Skeletal muscle tissue (tissue), 4 donors: Measurements from ENCODE around the gene MTMR10. TPM values are rescaled to one million over a fixed set of nuclear protein-coding genes. Genes with fewer than 3 reads are reported as not detected.

Source experiments
- H3K27ac ChIP-seq: one replicate; pipeline ENCODE4 v1.7.0; 2013; ENCODE audit warnings: mild to moderate bottlenecking, low read depth, low read length, inconsistent platforms
- H3K27me3 ChIP-seq, 3 donors: one replicate each; pipeline ENCODE4 v1.7.0; 2013; ENCODE audit warnings: low read length in 3 of 3; ENCODE audit not compliant: control insufficient read depth in 3 of 3, insufficient read depth in 3 of 3
- H3K36me3 ChIP-seq, 3 donors: one replicate each; pipeline ENCODE4 v1.7.0; 2013; ENCODE audit warnings: low read length in 3 of 3; ENCODE audit not compliant: control insufficient read depth in 3 of 3, insufficient read depth in 3 of 3
- H3K4me1 ChIP-seq, 3 donors: one replicate each; pipeline ENCODE4 v1.7.0; 2013; ENCODE audit warnings: low read length in 3 of 3, mild to moderate bottlenecking in 3 of 3; ENCODE audit not compliant: control insufficient read depth in 3 of 3, insufficient read depth in 3 of 3
- H3K4me3 ChIP-seq, 3 donors: one replicate each; pipeline ENCODE4 v1.7.0; 2013; ENCODE audit warnings: low read length in 3 of 3
- H3K9ac ChIP-seq, 3 donors: one replicate each; pipeline ENCODE4 v1.7.0; 2013; ENCODE audit warnings: low read length in 3 of 3, mild to moderate bottlenecking in 3 of 3, moderate library complexity in 2 of 3, low read depth in 1 of 3
- H3K9me3 ChIP-seq, 3 donors: one replicate each; pipeline ENCODE4 v1.7.0; 2013; ENCODE audit warnings: low read length in 3 of 3; ENCODE audit not compliant: control insufficient read depth in 3 of 3
- total RNA-seq: library from RNA; depleted of rRNA; stranded (reverse); fragments of >200 nt; gene quantifications from one replicate; pipeline ENCODE4 v1.2.3, GENCODE V29; 2014
- donor health status: Osteomylitis.

The MTMR10 gene
- total RNA-seq, 1 donor from 2014 or later: 21.4 TPM

DNA sequence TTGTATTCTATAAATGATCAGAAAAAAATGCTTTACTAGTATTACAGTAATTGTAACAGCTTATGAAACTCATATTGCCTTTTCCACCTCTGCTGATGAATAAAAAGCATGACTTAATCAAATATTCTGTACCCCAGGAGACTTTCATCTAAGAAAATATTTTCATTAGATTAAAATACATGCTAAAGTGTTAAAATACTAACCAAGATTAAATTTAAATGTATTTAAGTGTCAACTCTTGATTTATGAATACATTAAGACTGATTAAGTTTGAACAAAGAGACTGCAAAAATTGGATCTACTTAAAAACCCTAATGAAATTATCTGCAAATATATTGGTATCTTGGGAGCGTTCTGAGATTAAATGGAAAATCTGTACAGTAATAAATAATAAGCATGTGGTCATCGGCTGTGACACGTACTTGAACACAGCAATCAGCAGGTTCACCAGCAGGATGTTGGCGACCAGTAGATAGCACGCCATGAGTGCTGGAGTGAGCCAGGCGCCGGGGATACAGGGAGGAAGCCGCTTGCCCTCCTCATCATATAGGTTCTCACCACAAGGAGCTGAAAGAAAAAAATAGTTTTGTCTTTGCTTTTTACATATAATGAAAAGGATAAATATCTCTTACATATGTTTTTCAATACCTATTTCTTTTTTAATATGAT, 36.6 kb upstream of the MTMR10 start:
- H3K4me3 ChIP-seq: no peak overlapping the region
- no peak overlapping the region for H3K27ac ChIP-seq
- no peaks in the 10 kb centered on the region for H3K36me3 ChIP-seq
- peaks cover 0 to 5% (median 2%) of the 10 kb centered on the region in 3 donors for H3K4me1 ChIP-seq
- no peaks in the 10 kb centered on the region for H3K9me3 ChIP-seq
- no peaks in the 10 kb centered on the region for H3K27me3 ChIP-seq
- no peak overlapping the region for H3K9ac ChIP-seq

- peaks cover 0 to 2% (median 0%) of the 10 kb centered on the region in 3 donors for H3K4me1 ChIP-seq
- H3K9me3 ChIP-seq: no peaks in the 10 kb centered on the region
- no peak overlapping the region for H3K27ac ChIP-seq
- H3K4me3 ChIP-seq: no peak overlapping the region
- H3K27me3 ChIP-seq: no peaks in the 10 kb centered on the region
- H3K9ac ChIP-seq: no peak overlapping the region
- no peaks in the 10 kb centered on the region for H3K36me3 ChIP-seq
Observed at GRCh38 chr15:31025996-31026395, 34.6 kb upstream of the MTMR10 start.

DNA sequence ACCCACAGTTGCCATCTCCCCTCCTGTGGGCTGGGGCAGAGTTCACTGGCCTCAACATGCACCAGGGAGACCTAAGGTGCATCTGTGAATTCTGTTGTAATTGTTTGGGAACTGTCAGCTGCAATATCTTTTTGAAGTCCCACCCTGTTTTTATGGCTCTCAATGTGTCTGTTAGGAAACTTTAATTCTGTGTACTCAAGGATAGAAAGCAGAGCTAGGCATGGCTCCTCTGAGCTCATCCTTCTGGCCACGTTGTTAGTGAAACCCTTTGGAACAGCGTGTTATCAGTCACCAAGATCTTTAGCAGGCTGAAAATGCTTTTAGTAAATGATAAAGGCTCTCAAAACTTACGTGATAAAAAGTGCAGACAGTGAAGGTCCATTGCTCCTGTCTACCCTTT, 33.6 kb upstream of the MTMR10 start:
- Histone ChIP-seq H3K27ac (no peak overlapping the region), H3K27me3 (no peaks in the 10 kb centered on the region), H3K36me3 (no peaks in the 10 kb centered on the region), H3K4me3 (no peak overlapping the region), H3K9me3 (no peaks in the 10 kb centered on the region), H3K4me1 (peaks cover 0 to 2% (median 0%) of the 10 kb centered on the region in 3 donors), H3K9ac (no peak overlapping the region)

GRCh38 chr15:31024330-31024729, 32.9 kb upstream of the MTMR10 start:
- Histone ChIP-seq H3K9me3 (no peaks in the 10 kb centered on the region), H3K36me3 (no peaks in the 10 kb centered on the region), H3K27me3 (no peaks in the 10 kb centered on the region), H3K27ac (no peak overlapping the region), H3K4me3 (no peak overlapping the region), H3K9ac (no peak overlapping the region), H3K4me1 (peaks cover 0 to 2% (median 0%) of the 10 kb centered on the region in 3 donors)

DNA sequence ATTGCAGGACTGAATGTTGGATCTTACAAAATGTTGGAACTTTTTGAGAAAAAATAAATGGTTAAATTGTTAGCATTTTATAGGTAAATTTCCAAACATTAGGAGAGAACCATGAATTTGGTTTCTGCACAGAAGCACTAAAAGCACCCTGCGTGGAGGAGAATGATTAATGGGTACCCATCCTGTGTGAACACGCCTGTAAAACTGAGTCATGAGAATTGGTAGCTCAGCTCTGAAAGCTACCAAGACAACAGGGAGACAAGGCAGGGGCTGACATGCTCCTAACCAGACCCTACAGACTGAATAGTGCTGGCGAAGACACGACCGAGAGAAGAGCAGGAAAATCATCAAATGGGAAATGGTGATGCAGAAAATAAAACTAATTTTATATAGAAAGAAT, 32.4 kb upstream of the MTMR10 start:
- H3K27ac ChIP-seq: no peak overlapping the region

DNA sequence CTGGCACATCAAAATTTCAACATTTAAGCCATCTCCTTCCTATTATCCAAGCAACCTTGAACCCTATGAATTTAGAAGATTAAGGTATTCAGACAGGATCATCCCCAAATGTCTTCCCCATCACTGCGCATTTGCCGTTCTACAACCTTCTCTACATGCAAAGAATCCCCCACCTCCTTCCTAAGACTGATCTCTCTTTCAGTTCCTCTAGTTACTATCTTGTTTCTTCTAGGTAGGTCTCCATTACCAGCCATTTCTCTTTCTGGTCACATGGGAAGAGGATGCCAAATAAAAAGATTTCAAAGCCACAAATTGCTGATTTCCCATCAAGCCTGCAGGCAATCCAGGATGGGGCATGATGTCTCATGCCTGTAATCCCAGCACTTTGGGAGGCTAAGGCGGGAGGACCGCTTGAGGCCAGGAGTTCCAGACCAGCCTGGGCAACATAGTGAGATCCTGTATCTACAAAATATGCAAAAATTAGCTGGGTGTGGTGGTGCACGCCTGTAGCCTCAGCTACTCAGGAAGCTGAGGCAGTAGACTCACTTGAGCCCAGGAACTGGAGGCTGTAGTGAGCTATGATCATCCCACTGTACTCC, 29.7 kb upstream of the MTMR10 start:
- Histone ChIP-seq H3K27me3 (no peaks in the 10 kb centered on the region), H3K4me3 (no peak overlapping the region), H3K4me1 (peaks cover 0 to 2% (median 0%) of the 10 kb centered on the region in 3 donors), H3K9ac (no peak overlapping the region), H3K9me3 (no peaks in the 10 kb centered on the region), H3K27ac (no peak overlapping the region), H3K36me3 (no peaks in the 10 kb centered on the region)

More for the DNA sequence above, 32.4 kb upstream of the MTMR10 start:
- H3K4me1 ChIP-seq: peaks cover 0 to 2% (median 0%) of the 10 kb centered on the region in 3 donors
- no peaks in the 10 kb centered on the region for H3K9me3 ChIP-seq
- no peaks in the 10 kb centered on the region for H3K36me3 ChIP-seq
- no peak overlapping the region for H3K9ac ChIP-seq
- H3K27me3 ChIP-seq: no peaks in the 10 kb centered on the region
- H3K4me3 ChIP-seq: no peak overlapping the region

- no peak overlapping the region for H3K27ac ChIP-seq
- no peaks in the 10 kb centered on the region for H3K27me3 ChIP-seq
- no peaks in the 10 kb centered on the region for H3K36me3 ChIP-seq
- H3K9ac ChIP-seq: no peak overlapping the region
- H3K4me3 ChIP-seq: no peak overlapping the region
- H3K4me1 ChIP-seq: peaks cover 0 to 2% (median 0%) of the 10 kb centered on the region in 3 donors
- H3K9me3 ChIP-seq: no peaks in the 10 kb centered on the region
Observed at GRCh38 chr15:31020542-31020941, 29.1 kb upstream of the MTMR10 start.

GRCh38 chr15:31019986-31020385, 28.6 kb upstream of the MTMR10 start:
- Histone ChIP-seq H3K9me3 (no peaks in the 10 kb centered on the region), H3K4me1 (peaks cover 0 to 2% (median 0%) of the 10 kb centered on the region in 3 donors), H3K9ac (no peak overlapping the region), H3K27me3 (no peaks in the 10 kb centered on the region), H3K4me3 (no peak overlapping the region), H3K27ac (no peak overlapping the region), H3K36me3 (no peaks in the 10 kb centered on the region)

DNA sequence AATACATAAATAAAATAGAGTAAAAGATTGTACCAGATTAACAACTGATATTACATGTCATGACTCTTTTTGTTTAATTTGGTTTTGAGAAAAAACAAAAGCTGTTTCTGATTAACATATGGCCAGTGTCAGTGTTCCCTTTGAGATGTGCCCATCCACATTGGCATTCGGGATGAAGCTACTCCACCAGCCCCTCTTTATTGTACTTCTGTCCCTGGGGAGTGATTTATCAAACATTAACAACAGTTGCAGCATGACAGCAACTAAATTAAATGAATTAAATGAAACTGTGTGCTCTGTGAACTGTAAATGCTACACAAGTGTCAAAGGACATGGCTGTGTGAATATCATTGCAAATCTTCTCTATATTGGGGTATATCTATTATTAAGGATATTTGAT, 25.9 kb upstream of the MTMR10 start:
- H3K36me3 ChIP-seq: no peaks in the 10 kb centered on the region
- H3K9me3 ChIP-seq: peaks cover 0 to 5% (median 0%) of the 10 kb centered on the region in 3 donors
- no peak overlapping the region for H3K9ac ChIP-seq
- no peak overlapping the region for H3K27ac ChIP-seq
- H3K4me1 ChIP-seq: no peaks in the 10 kb centered on the region
- no peaks in the 10 kb centered on the region for H3K27me3 ChIP-seq
- no peak overlapping the region for H3K4me3 ChIP-seq

DNA sequence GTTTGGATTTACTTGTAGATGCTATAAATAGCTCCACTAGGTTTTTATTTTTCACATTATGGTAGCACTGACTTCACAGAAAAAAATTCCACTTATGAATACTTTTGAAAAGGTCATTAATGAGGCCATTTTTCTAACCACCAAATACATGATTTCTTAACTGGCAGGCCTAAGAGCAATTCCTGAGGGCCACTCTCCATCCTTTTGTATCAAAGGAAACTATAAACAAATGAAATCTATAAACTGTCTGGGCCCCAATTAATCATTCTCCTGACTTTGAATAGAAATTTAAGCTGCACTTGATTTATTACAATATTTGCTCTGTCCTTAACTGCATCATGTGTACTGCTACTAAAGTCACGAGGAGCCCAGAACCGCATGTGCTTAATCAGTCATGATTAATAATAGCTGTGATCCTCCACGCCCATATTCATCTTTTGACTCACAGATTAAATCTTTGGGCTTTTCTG, 25.1 kb upstream of the MTMR10 start:
- no peaks in the 10 kb centered on the region for H3K36me3 ChIP-seq
- H3K4me1 ChIP-seq: no peaks in the 10 kb centered on the region
- no peak overlapping the region for H3K9ac ChIP-seq
- H3K4me3 ChIP-seq: no peak overlapping the region
- H3K27ac ChIP-seq: no peak overlapping the region
- H3K9me3 ChIP-seq: peaks cover 0 to 5% (median 0%) of the 10 kb centered on the region in 3 donors
- no peaks in the 10 kb centered on the region for H3K27me3 ChIP-seq
